Measurements from ENCODE around the gene PHC2.
"Not testable (repeated sequence)": the region's sequence is repeated elsewhere in the genome, so short reads cannot be mapped to it uniquely, and the experiment has no call there.

Gene PHC2

DNA sequence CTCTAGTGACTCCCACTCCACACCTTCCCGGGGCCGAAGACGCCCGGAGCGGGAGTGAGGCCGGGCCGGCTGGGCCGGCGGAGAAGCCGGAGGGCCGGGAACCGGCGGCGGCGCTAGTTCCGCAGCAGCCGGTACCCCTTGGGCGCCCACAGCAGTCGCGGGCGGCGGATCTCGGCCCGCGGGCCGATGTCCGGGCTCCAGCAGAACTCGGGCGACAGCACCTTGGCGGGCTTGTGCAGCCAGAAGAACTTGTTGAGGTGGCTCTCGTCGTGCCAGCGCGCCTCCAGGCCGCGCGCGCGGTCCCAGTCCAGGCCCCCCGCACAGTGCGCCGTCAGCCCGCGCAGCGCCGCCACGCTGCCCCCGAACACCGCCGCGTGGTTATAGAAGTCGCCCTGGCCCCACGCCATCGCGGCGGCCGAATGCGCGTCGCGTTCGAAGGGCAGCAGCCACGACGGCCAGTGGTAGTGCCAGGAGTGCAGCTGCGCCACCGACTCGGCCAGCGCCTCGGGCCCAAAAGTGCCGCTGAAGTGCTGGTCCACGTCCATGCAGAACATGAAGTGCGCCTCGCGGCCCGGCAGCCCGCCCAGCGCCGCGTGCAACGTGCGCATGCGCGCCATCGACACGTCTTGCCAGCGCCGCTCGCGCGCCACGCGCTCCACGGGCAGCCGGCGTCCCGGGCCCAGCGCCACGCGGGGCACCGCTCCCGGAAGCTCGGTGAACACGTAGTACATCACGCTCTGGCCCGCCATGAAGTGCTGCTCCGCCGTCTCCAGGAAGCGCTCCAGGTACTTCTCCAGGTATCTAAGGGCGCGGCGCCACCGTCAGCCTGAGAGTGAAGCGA lies 124.0 kb downstream of the PHC2 start:
- no peak for DNase-seq

- DNase-seq: no peak
These were observed 124.9 kb downstream of the PHC2 start for GRCh38 chr1:33305816-33306652.

DNA sequence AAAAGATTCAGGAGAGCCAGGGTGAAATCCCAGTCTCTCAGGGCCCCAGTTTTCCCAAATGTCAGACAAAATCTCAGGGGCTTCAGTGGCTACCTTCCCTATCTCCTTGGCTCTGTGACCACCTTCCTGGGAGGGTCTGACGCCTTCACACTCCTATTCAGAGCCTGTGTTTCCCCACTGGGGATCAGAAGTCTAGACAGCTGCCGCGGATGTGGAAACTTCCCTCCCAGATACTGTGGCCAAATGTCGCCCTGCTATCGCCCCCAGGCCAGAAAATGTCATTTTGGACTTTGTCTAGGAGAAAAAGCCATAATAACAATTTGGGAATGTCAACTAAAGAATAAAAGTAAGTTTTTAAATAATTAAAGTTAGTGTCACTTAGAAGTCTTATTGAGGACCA lies 125.9 kb downstream of the PHC2 start:
- no peak for DNase-seq

GRCh38 chr1:33302325-33302724 lies 128.6 kb downstream of the PHC2 start:
- DNase-seq: no peak

GRCh38 chr1:33301273-33301984 lies 129.5 kb downstream of the PHC2 start:
- DNase-seq: no peak

GRCh38 chr1:33300673-33301072 lies 130.2 kb downstream of the PHC2 start:
- no peak for DNase-seq

DNA sequence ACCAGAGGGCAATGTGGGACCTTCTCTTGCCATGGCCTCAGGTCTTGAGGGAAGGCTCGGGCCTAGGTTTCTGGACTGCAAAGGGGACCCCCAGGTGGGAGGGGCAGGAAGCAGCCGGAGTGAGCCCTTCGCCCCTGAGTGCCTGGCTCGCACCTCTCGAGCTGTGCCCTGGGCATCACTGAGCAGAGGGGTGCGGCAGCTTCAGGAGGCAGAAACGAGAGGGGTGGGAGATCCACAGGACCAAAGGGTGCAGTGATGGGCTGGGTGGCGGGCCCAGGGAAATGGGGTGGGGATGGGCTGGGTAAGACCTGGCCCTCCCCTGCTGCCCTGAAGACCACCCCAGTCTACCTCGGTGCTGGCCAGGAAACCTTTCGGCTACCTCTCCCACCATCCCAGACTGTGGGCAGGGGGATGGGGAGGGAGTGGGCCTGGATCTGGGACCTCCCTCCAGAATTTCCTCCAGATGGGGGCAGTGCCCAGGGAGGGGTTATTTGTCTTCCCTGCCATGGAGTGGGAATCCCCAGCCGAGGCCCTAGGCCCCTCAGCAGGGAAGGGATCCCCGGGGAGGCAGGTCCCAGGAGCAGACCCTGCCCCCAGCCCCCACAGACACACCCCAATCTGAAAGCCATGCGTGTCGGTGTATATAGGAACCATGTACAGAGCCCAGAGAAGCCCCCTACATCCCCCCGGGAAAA lies 131.3 kb downstream of the PHC2 start:
- DNase-seq: no peak

GRCh38 chr1:33298623-33299277 lies 132.1 kb downstream of the PHC2 start:
- DNase-seq: peak; percentile 39

DNA sequence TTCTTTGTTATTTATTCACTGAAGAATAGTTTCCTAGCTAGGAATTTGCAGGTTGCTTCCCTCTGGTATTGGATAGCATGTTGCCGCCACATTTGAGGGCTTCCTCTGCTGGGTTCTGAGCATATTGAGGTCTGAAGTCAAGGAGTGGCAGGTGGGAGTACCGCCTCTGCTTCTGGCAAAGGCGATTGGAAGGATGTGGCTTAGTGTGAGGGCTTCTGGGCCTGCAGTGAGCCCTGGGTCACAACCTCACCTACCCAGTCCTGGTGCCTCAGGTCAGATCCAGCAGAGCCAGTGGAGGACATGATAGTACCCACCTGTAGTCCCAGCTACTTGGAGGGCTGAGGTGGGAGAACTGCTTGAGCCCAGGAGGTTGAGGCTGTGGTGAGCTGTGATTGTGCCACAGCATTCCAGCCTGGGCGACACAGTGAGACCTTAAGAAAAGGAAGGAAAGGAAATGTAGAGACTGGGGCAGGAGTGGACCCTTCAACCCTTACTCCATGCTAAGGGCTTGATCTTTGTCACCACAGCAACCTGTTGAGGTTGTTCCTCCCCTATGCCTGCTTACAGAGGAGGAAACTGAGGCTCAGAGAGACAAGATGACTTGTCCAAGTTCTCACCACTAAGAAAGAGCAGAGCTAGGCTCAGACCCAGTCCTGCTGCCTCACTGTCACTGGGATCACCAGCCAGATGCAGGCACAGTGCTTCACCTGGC lies 132.8 kb downstream of the PHC2 start:
- no peak for DNase-seq

- DNase-seq: no peak
These were observed 134.1 kb downstream of the PHC2 start for GRCh38 chr1:33296824-33297223.

DNA sequence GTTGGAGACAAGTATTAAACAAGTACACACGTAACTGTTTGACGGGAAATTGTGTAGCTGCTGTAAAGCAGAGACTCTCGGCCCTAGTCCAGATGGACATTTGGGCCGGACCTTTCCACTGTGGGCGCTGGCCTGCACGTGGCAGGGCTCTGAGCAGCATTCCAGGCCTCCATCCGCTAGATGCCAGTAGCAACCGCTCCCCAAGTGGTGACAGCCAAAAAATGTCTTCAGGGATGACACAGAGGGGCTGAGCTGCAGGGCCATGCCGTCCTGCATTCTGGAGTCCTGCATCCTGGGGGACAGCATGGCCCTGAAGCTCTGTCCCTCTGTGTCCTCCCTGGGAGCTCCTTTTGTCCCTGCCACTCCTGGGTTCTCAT lies 134.8 kb downstream of the PHC2 start:
- DNase-seq: no peak

GRCh38 chr1:33295450-33296081 lies 135.3 kb downstream of the PHC2 start:
- peak; percentile 72 for DNase-seq

- DNase-seq: no peak
These were observed 135.9 kb downstream of the PHC2 start for GRCh38 chr1:33295023-33295422.

DNA sequence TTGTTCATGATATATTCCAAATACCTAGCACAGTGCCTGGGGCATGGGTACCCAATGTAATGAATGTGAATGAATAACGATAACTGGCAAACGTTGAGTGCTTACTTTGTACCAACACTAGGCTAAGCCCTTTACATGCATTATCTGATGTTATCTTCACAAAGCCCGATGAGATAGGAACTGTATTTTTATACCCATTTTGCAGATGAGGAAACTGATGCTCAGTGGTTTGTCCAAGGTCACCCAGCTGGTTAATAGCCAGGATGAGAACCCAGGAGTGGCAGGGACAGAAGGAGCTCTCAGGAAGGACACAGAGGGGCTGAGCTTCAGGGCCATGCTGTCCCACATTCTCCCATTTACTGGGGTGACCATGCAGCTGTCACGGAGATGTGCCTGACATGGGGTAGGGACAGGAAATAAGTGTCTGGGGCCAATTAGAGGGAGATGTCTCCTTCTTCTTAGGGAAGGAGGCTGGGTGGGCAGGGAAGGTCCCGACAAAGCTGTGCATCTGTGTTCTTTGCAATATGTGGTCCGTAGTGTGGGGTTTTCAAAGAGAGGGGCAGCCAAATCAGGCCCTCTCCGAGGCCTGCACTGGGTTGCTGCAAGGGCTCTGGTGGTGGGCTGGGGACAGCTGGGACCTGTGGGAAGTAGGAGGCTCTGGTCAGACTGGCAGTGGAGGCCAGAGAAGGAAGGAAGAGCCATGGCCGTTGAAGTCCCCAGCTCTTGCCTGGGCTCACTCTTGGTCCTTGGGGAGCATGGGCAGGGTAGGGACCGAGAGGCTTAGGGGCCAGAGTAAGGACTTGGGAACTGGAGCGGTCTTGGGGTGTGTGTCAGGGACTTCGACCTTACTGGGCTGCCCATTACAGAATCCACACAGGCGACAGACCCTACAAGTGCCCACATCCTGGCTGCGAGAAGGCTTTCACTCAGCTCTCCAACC lies 136.6 kb downstream of the PHC2 start:
- DNase-seq: no peak

DNA sequence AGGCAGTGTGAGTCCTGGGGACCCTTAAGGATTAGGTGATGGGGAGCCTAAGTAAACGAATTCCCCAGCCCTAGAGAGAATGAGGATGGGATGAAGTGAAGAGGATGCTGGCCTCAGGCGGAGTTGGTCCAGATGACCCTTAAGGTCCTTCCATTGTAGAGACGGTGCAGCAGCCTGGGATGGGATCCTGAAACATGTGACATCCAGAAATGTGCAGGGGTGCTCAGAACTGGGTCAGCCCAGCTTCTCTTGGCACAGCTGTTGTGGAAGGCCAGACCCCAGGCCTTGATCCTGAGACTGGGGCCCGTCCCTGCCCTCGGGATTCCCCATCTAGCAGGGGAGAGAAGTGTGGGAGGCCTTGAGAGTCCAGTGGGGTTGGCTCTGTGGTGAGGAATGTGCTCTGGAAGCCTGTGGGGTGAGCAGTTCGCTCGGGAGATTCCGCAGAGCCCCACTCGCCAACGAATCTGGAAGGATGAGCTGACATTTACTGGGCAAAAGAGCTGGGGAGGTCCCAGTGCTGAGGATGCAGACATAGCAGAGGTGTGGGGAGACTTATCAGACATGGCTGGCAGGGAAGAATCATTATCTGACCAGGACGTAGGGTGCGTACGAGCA lies 138.1 kb downstream of the PHC2 start:
- no peak for DNase-seq

- not testable (repeated sequence) for DNase-seq
These were observed 140.3 kb downstream of the PHC2 start for GRCh38 chr1:33290615-33291014.

DNA sequence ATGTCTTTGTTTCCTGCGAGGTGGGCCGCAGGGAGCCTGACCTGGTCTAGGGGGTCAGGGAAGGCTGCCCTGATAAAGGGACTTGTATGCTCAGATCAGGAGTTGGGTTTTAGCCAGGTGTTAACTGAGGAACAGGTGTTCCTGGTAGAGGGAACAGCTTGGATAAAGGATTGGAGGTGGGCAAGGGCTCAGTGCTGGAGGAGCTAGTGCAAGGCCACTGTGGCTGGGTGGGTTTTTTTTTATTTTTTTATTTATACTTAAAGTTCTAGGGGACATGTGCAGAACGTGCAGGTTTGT lies 141.1 kb downstream of the PHC2 start:
- DNase-seq: no peak

- DNase-seq: no peak
These were observed 141.7 kb downstream of the PHC2 start for GRCh38 chr1:33288976-33289857.

DNA sequence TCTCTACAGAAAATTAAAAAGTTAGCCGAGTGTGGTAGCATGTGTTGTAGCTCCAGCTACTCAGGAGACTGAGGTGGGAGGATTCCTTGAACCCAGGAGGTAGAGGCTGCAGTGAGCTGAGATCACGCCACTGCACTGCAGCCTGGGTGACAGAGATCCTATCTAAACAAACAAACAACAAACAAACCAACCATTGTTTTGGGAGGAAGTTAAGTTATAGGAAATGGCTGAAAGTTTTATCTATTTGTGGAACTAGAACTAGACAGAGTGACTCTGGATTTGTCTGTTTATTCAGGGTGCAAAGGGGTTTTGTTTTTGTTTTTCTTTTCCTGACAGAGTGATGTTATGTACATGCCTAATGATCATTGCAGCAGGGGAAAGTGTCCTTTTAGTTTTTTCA lies 143.6 kb downstream of the PHC2 start:
- no peak for DNase-seq
